ENCODE data around the gene MALSU1.
A peak's percentile ranks its signal among the peaks of the same experiment; 100 is the strongest.

Gene MALSU1

GRCh38 chr7:23341846-23342598 lies 42.9 kb downstream of the MALSU1 start:
- H3K4me3 ChIP-seq (ENCODE audit: low read depth, low read length) = no peak overlapping the region
- no peak for DNase-seq (ENCODE audit: low read depth)
- TF ChIP-seq CTCF (conservative IDR thresholded peaks at IDR 0.05; ENCODE audit: low read depth, low read length) = no peak

- no peak overlapping the region for H3K4me3 ChIP-seq (ENCODE audit: low read depth, low read length)
- TF ChIP-seq CTCF (conservative IDR thresholded peaks at IDR 0.05; ENCODE audit: low read depth, low read length) = no peak
- no peak for DNase-seq (ENCODE audit: low read depth)
These were observed 44.0 kb downstream of the MALSU1 start for GRCh38 chr7:23343102-23343501.

- DNase-seq (ENCODE audit: low read depth) = no peak
- no peak for TF ChIP-seq CTCF (conservative IDR thresholded peaks at IDR 0.05; ENCODE audit: low read depth, low read length)
- no peak overlapping the region for H3K4me3 ChIP-seq (ENCODE audit: low read depth, low read length)
These were observed 44.8 kb downstream of the MALSU1 start for GRCh38 chr7:23343806-23344475.

GRCh38 chr7:23345601-23346000 lies 46.5 kb downstream of the MALSU1 start:
- no peak for TF ChIP-seq CTCF (conservative IDR thresholded peaks at IDR 0.05; ENCODE audit: low read depth, low read length)
- H3K4me3 ChIP-seq (ENCODE audit: low read depth, low read length) = no peak overlapping the region
- DNase-seq (ENCODE audit: low read depth) = no peak

- no peak for DNase-seq (ENCODE audit: low read depth)
- H3K4me3 ChIP-seq (ENCODE audit: low read depth, low read length) = no peak overlapping the region
- TF ChIP-seq CTCF (conservative IDR thresholded peaks at IDR 0.05; ENCODE audit: low read depth, low read length) = no peak
These were observed 47.2 kb downstream of the MALSU1 start for GRCh38 chr7:23346316-23346715.

- no peak for DNase-seq (ENCODE audit: low read depth)
- no peak for TF ChIP-seq CTCF (conservative IDR thresholded peaks at IDR 0.05; ENCODE audit: low read depth, low read length)
- H3K4me3 ChIP-seq (ENCODE audit: low read depth, low read length) = peak overlapping the region; percentile 4
These were observed 48.0 kb downstream of the MALSU1 start for GRCh38 chr7:23347033-23347681.
